Lower leg skin (tissue), 4 donors: ENCODE results near the gene TTC33. TPM values are rescaled to one million over a fixed set of nuclear protein-coding genes. Genes with fewer than 3 reads are reported as not detected.

Source experiments
- DNase-seq, 2 donors: peaks; one replicate each; pipeline ENCODE4 v3.0.0-alpha.2; 2019; ENCODE audit warnings: low spot score in 2 of 2
- H3K4me3 ChIP-seq: fragments of 200-600 bp; sonication (generic); 2 replicates; pipeline ENCODE4 v1.5.1; 2017; ENCODE audit warnings: mild to moderate bottlenecking, low read depth; ENCODE audit not compliant: poor library complexity, severe bottlenecking
- CTCF ChIP-seq, 3 donors: fragments of 450-650 bp; IDR thresholded peaks; one replicate each; pipeline ENCODE4 v1.5.1; 2016; ENCODE audit warnings: antibody characterized with exemption in 3 of 3, mild to moderate bottlenecking in 3 of 3, moderate library complexity in 2 of 3
- POLR2A ChIP-seq, 2 donors: fragments of 450-650 bp; IDR thresholded peaks; one replicate each; pipeline ENCODE4 v1.6.1; 2016 to 2017; ENCODE audit warnings: antibody characterized with exemption in 2 of 2, mild to moderate bottlenecking in 1 of 2, moderate library complexity in 1 of 2
- WGBS, 2 donors: methylation state at CpG; one replicate each; pipeline ENCODE4 v1.1.5; 2018; 5-methylcytosine and 5-hydroxymethylcytosine counted together
- intact Hi-C: fragments of 100-400 bp; cut with DNase I; formaldehyde crosslinking; loops from one replicate; pipeline ENCODE4 v1.15.0; 2023; ENCODE audit warnings: low total_unique reads
- total RNA-seq, 4 donors: library from RNA; depleted of rRNA; stranded (reverse); fragments of >200 nt; gene quantifications; one replicate each; pipeline ENCODE4 v1.1.0, GENCODE V29; 2016

The TTC33 gene
- total RNA-seq, 4 donors from 2014 or later, result 8.7 to 13.1 (median 11.0) TPM

GRCh38 chr5:40669606-40670390, 86.0 kb downstream of the TTC33 start:
- no peak for DNase-seq
- intact Hi-C loops, result loop anchor here (5.0 kb wide), 1 partner anchor 672 kb away; no protein-coding TSS in a partner anchor
- 77 to 79% methylated on average over 6 of the region's 6 CpGs for WGBS, 2 donors
- TF ChIP-seq CTCF (IDR thresholded peaks at IDR 0.05) (no peak), POLR2A (IDR thresholded peaks at IDR 0.05) (no peak)
- H3K4me3 ChIP-seq, result no peak overlapping the region

GRCh38 chr5:40667161-40667663, 88.5 kb downstream of the TTC33 start:
- intact Hi-C loops, result loop anchor here (5.0 kb wide), 1 partner anchor 670 kb away; no protein-coding TSS in a partner anchor
- TF ChIP-seq POLR2A (IDR thresholded peaks at IDR 0.05) (no peak), CTCF (IDR thresholded peaks at IDR 0.05) (no peak)
- no peak for DNase-seq
- H3K4me3 ChIP-seq, result no peak overlapping the region

GRCh38 chr5:40666657-40667056, 89.1 kb downstream of the TTC33 start:
- intact Hi-C loops, result loop anchor here (5.0 kb wide), 1 partner anchor 669 kb away; no protein-coding TSS in a partner anchor
- no peak for TF ChIP-seq POLR2A (IDR thresholded peaks at IDR 0.05)
- no peak for TF ChIP-seq CTCF (IDR thresholded peaks at IDR 0.05)
- no peak for DNase-seq
- H3K4me3 ChIP-seq, result no peak overlapping the region
- WGBS, 2 donors, result 87 to 96% methylated on average over 1 of the region's 1 CpG

- intact Hi-C loops, result loop anchor here (5.0 kb wide), 1 partner anchor 668 kb away; no protein-coding TSS in a partner anchor
- DNase-seq, result no peak
- 76 to 86% methylated on average over 3 of the region's 3 CpGs for WGBS, 2 donors
- no peak for TF ChIP-seq POLR2A (IDR thresholded peaks at IDR 0.05)
- no peak overlapping the region for H3K4me3 ChIP-seq
Measured at GRCh38 chr5:40665635-40666298, 90.0 kb downstream of the TTC33 start.

- intact Hi-C loops, result no loop called here
- DNase-seq, result no peak
- WGBS, 2 donors, result 78 to 88% methylated on average over 2 of the region's 2 CpGs
Measured at GRCh38 chr5:40660751-40661150, 95.0 kb downstream of the TTC33 start.

More at GRCh38 chr5:40660751-40661150, 95.0 kb downstream of the TTC33 start:
- TF ChIP-seq POLR2A (IDR thresholded peaks at IDR 0.05) (no peak), CTCF (IDR thresholded peaks at IDR 0.05) (no peak)
- no peak overlapping the region for H3K4me3 ChIP-seq
